Measurements from ENCODE around the gene PEF1. TPM values are rescaled to one million over a fixed set of nuclear protein-coding genes. Genes with fewer than 3 reads are reported as not detected.
A peak's percentile ranks its signal among the peaks of the same experiment; 100 is the strongest.

PEF1 gene
- total and polyA plus RNA-seq, 2 of the 8 experiments (the other 6 are each of a cell fraction or from before 2014, with no cell fraction given): 35.2 to 69.2 TPM

- H3K18ac ChIP-seq (ENCODE audit: extremely low read depth, low read length): no peak overlapping the region; the same call in 1 of the 2 replicates
- 84% methylated on average over 11 of the region's 11 CpGs; no CpG with 5 or more reads in 1 of the 2 experiments for WGBS, 2 experiments (ENCODE audit: extremely low coverage in 1 of 2, insufficient coverage in 1 of 2, insufficient read length in 1 of 2, insufficient replicate concordance in 2 of 2, low coverage in 1 of 2, low lambda C conversion rate in 2 of 2, missing lambda C conversion rate in 1 of 2)
- no peak overlapping the region for H2BK5ac ChIP-seq (ENCODE audit: low read depth, low read length)
- no peak for DNase-seq (ENCODE audit: low read depth in 1 of 2, low spot score in 2 of 2)
- H4K8ac ChIP-seq (ENCODE audit: extremely low read depth, insufficient read depth, low read length): no peak overlapping the region
- H2BK15ac ChIP-seq (ENCODE audit: low read length): no peak overlapping the region
- no peak overlapping the region for H2BK12ac ChIP-seq (ENCODE audit: low read depth, low read length)
- no peak overlapping the region for H2BK20ac ChIP-seq (ENCODE audit: low read length)
- H3K4me2 ChIP-seq (ENCODE audit: insufficient read depth in 1 of 2, low read depth in 2 of 2, low read length in 2 of 2): no peak overlapping the region
- no peaks in the 10 kb centered on the region for H3K23me2 ChIP-seq (ENCODE audit: low read depth, low read length)
- H3K4ac ChIP-seq (replicated peaks; ENCODE audit: insufficient read length, low read depth, low read length): peak overlapping the region; percentile 54
- peaks cover 0 to 4% (median 0%) of the 10 kb centered on the region in 4 experiments; a peak in 2 of 7 replicates for H3K4me1 ChIP-seq (replicated peaks in 1 of 4; ENCODE audit: control insufficient read depth in 3 of 4, insufficient read depth in 4 of 4, low read length in 3 of 4)
- no peak overlapping the region for H4K5ac ChIP-seq (ENCODE audit: insufficient read length, low read depth, low read length)
- ChIA-PET CTCF (ENCODE audit: partially characterized antibody) (interaction anchor here (0.8 to 24.1 kb wide), 8 partner anchors 8 to 73 kb away, joined by 3 to 370 read pairs (median 6); partner anchors contain the start of gene COL16A1), POLR2A (ENCODE audit: partially characterized antibody) (interaction anchor here (1.8 kb wide), 1 partner anchor 9 kb away, joined by 9 read pairs; no protein-coding TSS in a partner anchor)
- no peak overlapping the region for H3K14ac ChIP-seq (ENCODE audit: insufficient read length)
- H3K79me1 ChIP-seq (ENCODE audit: low read depth, low read length): no peaks in the 10 kb centered on the region
- H2AK5ac ChIP-seq (ENCODE audit: low read depth, low read length): no peak overlapping the region
- no peak overlapping the region for H3K9ac ChIP-seq (replicated peaks in 1 of 4; ENCODE audit: extremely low read depth in 1 of 4, low read depth in 3 of 4, low read length in 3 of 4)
- no peaks in the 10 kb centered on the region for H3K9me3 ChIP-seq (ENCODE audit: insufficient read depth in 2 of 2, low read depth in 1 of 2, low read length in 1 of 2)
- H2AFZ ChIP-seq (ENCODE audit: low read length): no peak overlapping the region
- no peak overlapping the region for H2BK120ac ChIP-seq (replicated peaks; ENCODE audit: low read depth, low read length)
- no peak overlapping the region for H3K23ac ChIP-seq (ENCODE audit: insufficient read length)
- no peak overlapping the region for H3K4me3 ChIP-seq (ENCODE audit: extremely low read depth in 1 of 4, insufficient read depth in 2 of 4, low read depth in 3 of 4, low read length in 4 of 4)
- H4K20me1 ChIP-seq (replicated peaks in 1 of 2; ENCODE audit: control insufficient read depth in 1 of 2, insufficient read depth in 2 of 2, low read length in 2 of 2): no peaks in the 10 kb centered on the region
- H3K36me3 ChIP-seq (ENCODE audit: control insufficient read depth in 2 of 4, insufficient read depth in 4 of 4, low read length in 3 of 4): no peaks in the 10 kb centered on the region
- FAIRE-seq: no peak
- no peaks in the 10 kb centered on the region for H3K79me2 ChIP-seq (ENCODE audit: control insufficient read depth in 1 of 2, insufficient read depth in 2 of 2, low read length in 2 of 2)
- no peak for TF ChIP-seq KDM1A (IDR thresholded peaks at IDR 0.05; ENCODE audit: borderline replicate concordance, low read length)
- TF ChIP-seq RAD21 (IDR thresholded peaks at IDR 0.05 in 1 of 2, conservative IDR thresholded peaks at IDR 0.05 in 1 of 2; ENCODE audit: low read depth in 2 of 2, low read length in 2 of 2): peak in 1 of 2 experiments; percentile 36; a peak in 3 of 4 replicates
- peak; percentile 13 to 30 (median 29) for TF ChIP-seq CTCF (IDR thresholded peaks at IDR 0.05; ENCODE audit: control extremely low read depth in 1 of 3, insufficient read depth in 1 of 3, low read depth in 1 of 3, low read length in 3 of 3)
- H3K27me3 ChIP-seq (replicated peaks in 1 of 4; ENCODE audit: control insufficient read depth in 3 of 4, extremely low read depth in 1 of 4, insufficient read depth in 3 of 4, low read length in 3 of 4): no peaks in the 10 kb centered on the region
- no peak overlapping the region for H3K56ac ChIP-seq (replicated peaks; ENCODE audit: insufficient read length, low read depth, low read length)
- no peak overlapping the region for H4K91ac ChIP-seq (replicated peaks; ENCODE audit: insufficient read length, low read length)
- no peak overlapping the region; the same call in 1 of the 2 replicates for H3K27ac ChIP-seq (ENCODE audit: low read depth, low read length)
These were observed 47.3 kb upstream of the PEF1 start for GRCh38 chr1:31691951-31692350.
